PC-3 (cell line): ENCODE data around the gene KICS2. TPM values are rescaled to one million over a fixed set of nuclear protein-coding genes. Genes with fewer than 3 reads are reported as not detected.

ENCODE experiments used
- ATAC-seq: fragments of 200-7000 bp; cut with Tn5 transposase; 2 replicates; pipeline ENCODE4 v1.9.1; 2020; ENCODE audit warnings: mild to moderate bottlenecking, moderate library complexity
- BruUV-seq: library from RNA; stranded (reverse); fragments of 400-500 nt; replicated peaks from 2 replicates; lab custom pipeline; 2021; lab: Mats Ljungman, UMichigan
- CTCF ChIA-PET: fragments of 300-600 bp; sonication (Branson Sonifier 250); formaldehyde crosslinking; loops from one replicate; lab custom pipeline; 2022; ENCODE audit warnings: antibody characterized with exemption; lab: Charles Lee
- POLR2A ChIA-PET: fragments of 300-600 bp; sonication (Branson Sonifier 250); formaldehyde crosslinking; loops from one replicate; lab custom pipeline; 2022; ENCODE audit warnings: antibody characterized with exemption; ENCODE audit not compliant: unreplicated experiment; lab: Charles Lee
- DNase-seq: peaks from one replicate; pipeline ENCODE4 v3.0.0-alpha.2; 2015
- H2AFZ ChIP-seq: fragments of 300-600 bp; sonication (generic); 2 replicates; pipeline ENCODE4 v1.6.0; 2016; ENCODE audit warnings: antibody characterized with exemption, low read length
- H3F3A ChIP-seq: fragments of 300-600 bp; sonication (generic); one replicate; pipeline ENCODE4 v1.6.0; 2017; ENCODE audit warnings: antibody characterized with exemption, low read length, control low read depth, mild to moderate bottlenecking; ENCODE audit not compliant: unreplicated experiment
- H3K27ac ChIP-seq: fragments of 300-600 bp; sonication (generic); 2 replicates; pipeline ENCODE4 v1.5.1; 2016; ENCODE audit warnings: mild to moderate bottlenecking, low read length
- H3K27me3 ChIP-seq: fragments of 300-600 bp; sonication (generic); 2 replicates; pipeline ENCODE4 v1.6.1; 2016; ENCODE audit warnings: low read length, mixed read lengths
- H3K36me3 ChIP-seq: fragments of 300-600 bp; sonication (generic); 2 replicates; pipeline ENCODE4 v1.6.1; 2016; ENCODE audit warnings: low read depth, mixed run types, low read length, mixed read lengths
- H3K4me1 ChIP-seq: fragments of 300-600 bp; sonication (generic); 2 replicates; pipeline ENCODE4 v1.5.1; 2016; ENCODE audit warnings: low read length; ENCODE audit not compliant: insufficient read depth
- H3K4me2 ChIP-seq: fragments of 300-600 bp; sonication (generic); 2 replicates; pipeline ENCODE4 v1.6.0; 2016; ENCODE audit warnings: low read length
- H3K4me3 ChIP-seq: fragments of 300-600 bp; sonication (generic); 2 replicates; pipeline ENCODE4 v1.5.1; 2016; ENCODE audit warnings: mild to moderate bottlenecking, low read length, mixed read lengths
- H3K79me2 ChIP-seq: fragments of 300-600 bp; sonication (generic); 2 replicates; pipeline ENCODE4 v1.6.1; 2017; ENCODE audit warnings: low read length, mixed read lengths
- H3K9ac ChIP-seq: fragments of 300-600 bp; sonication (generic); 2 replicates; pipeline ENCODE4 v1.6.0; 2016; ENCODE audit warnings: mild to moderate bottlenecking, low read length
- H3K9me2 ChIP-seq: fragments of 300-600 bp; sonication (generic); replicated peaks from 2 replicates; pipeline ENCODE4 v1.6.1; 2016; ENCODE audit warnings: mixed run types, low read length, mixed read lengths
- H3K9me3 ChIP-seq: fragments of 300-600 bp; sonication (generic); 2 replicates; pipeline ENCODE4 v1.6.1; 2016; ENCODE audit warnings: low read length, mixed read lengths
- H4K20me1 ChIP-seq: fragments of 300-600 bp; sonication (generic); 2 replicates; pipeline ENCODE4 v1.6.1; 2016; ENCODE audit warnings: low read length, mixed read lengths
- EZH2 ChIP-seq: fragments of 300-600 bp; sonication (generic); IDR thresholded peaks from one replicate; pipeline ENCODE4 v1.6.1; 2017; ENCODE audit warnings: antibody characterized with exemption, mild to moderate bottlenecking, low read length; ENCODE audit not compliant: unreplicated experiment
- EZH2phosphoT487 ChIP-seq: fragments of 300-600 bp; sonication (generic); IDR thresholded peaks from 2 replicates; pipeline ENCODE4 v1.6.1; 2018; ENCODE audit warnings: mild to moderate bottlenecking, antibody characterized with exemption, low read length, borderline replicate concordance
- intact Hi-C: fragments of 100-400 bp; cut with micrococcal nuclease; formaldehyde crosslinking; loops from 2 replicates; pipeline ENCODE4 v1.9.0; 2023
- total RNA-seq: library from RNA; depleted of rRNA; stranded (reverse); fragments of >200 nt; gene quantifications from 2 replicates; pipeline ENCODE4 v1.2.3, GENCODE V29; 2014
- TF ChIP-seq, protein P1 (sequence below): fragments of 300-600 bp; sonication (generic); conservative IDR thresholded peaks from 2 replicates; pipeline ENCODE4 v1.5.1; 2017; ENCODE audit warnings: antibody characterized with exemption, low read depth, mild to moderate bottlenecking, low read length

KICS2 gene
- total RNA-seq, 1 experiment from 2014 or later: 11.9 TPM

- H2AFZ ChIP-seq: no peak overlapping the region
These were observed 27.6 kb downstream of the KICS2 start for GRCh38 chr12:64194333-64195149.

GRCh38 chr12:64193931-64194330 is 28.2 kb downstream of the KICS2 start:
- no peak for ATAC-seq
- TF ChIP-seq, protein P1, sequence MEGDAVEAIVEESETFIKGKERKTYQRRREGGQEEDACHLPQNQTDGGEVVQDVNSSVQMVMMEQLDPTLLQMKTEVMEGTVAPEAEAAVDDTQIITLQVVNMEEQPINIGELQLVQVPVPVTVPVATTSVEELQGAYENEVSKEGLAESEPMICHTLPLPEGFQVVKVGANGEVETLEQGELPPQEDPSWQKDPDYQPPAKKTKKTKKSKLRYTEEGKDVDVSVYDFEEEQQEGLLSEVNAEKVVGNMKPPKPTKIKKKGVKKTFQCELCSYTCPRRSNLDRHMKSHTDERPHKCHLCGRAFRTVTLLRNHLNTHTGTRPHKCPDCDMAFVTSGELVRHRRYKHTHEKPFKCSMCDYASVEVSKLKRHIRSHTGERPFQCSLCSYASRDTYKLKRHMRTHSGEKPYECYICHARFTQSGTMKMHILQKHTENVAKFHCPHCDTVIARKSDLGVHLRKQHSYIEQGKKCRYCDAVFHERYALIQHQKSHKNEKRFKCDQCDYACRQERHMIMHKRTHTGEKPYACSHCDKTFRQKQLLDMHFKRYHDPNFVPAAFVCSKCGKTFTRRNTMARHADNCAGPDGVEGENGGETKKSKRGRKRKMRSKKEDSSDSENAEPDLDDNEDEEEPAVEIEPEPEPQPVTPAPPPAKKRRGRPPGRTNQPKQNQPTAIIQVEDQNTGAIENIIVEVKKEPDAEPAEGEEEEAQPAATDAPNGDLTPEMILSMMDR: no peak
- no peak for TF ChIP-seq EZH2phosphoT487
- TF ChIP-seq EZH2: no peak
- Histone ChIP-seq H4K20me1 (no peaks in the 10 kb centered on the region), H3K4me2 (no peak overlapping the region), H3K4me1 (no peaks in the 10 kb centered on the region), H3K9ac (no peak overlapping the region), H3K4me3 (no peak overlapping the region), H3K27me3 (no peaks in the 10 kb centered on the region), H3K27ac (no peak overlapping the region), H3K9me3 (no peaks in the 10 kb centered on the region), H3K79me2 (no peaks in the 10 kb centered on the region), H2AFZ (no peak overlapping the region), H3K36me3 (peaks cover 6% of the 10 kb centered on the region; the same call in 1 of the 2 replicates), H3K9me2 (no peaks in the 10 kb centered on the region), H3F3A (no peaks in the 10 kb centered on the region)
- intact Hi-C loops: no loop called here
- ChIA-PET POLR2A (no interaction called here), CTCF (no interaction called here)
- no TSS peak for BruUV-seq
- DNase-seq: no peak

More at GRCh38 chr12:64194333-64195149, 27.6 kb downstream of the KICS2 start:
- no peak overlapping the region for H3K4me3 ChIP-seq
- H3K27me3 ChIP-seq: no peaks in the 10 kb centered on the region
- DNase-seq (no peak), ATAC-seq (no peak)
- H3K36me3 ChIP-seq: peaks cover 6% of the 10 kb centered on the region; the same call in 1 of the 2 replicates
- no peak overlapping the region for H3K4me2 ChIP-seq
- CTCF ChIA-PET: no interaction called here
- H3K27ac ChIP-seq: no peak overlapping the region
- TF ChIP-seq EZH2phosphoT487: no peak
- no peak for TF ChIP-seq EZH2
- TF ChIP-seq, protein P1: no peak
- POLR2A ChIA-PET: no interaction called here
- intact Hi-C loops: no loop called here
- BruUV-seq: no TSS peak
- no peaks in the 10 kb centered on the region for H3K9me2 ChIP-seq
- H3K9ac ChIP-seq: no peak overlapping the region
- no peaks in the 10 kb centered on the region for H4K20me1 ChIP-seq
- H3K9me3 ChIP-seq: no peaks in the 10 kb centered on the region
- H3K79me2 ChIP-seq: no peaks in the 10 kb centered on the region
- no peaks in the 10 kb centered on the region for H3F3A ChIP-seq
- no peaks in the 10 kb centered on the region for H3K4me1 ChIP-seq
